Dermis microvascular lymphatic vessel endothelial cell (primary cell): ENCODE measurements around the gene DSCAML1. TPM values are rescaled to one million over a fixed set of nuclear protein-coding genes. Genes with fewer than 3 reads are reported as not detected.
A peak's percentile ranks its signal among the peaks of the same experiment; 100 is the strongest.

Source experiments
- DNase-seq, 2 donors: peaks; one replicate each; pipeline versions ENCODE4 v3.0.0 to v3.0.0-alpha.2; 2010; ENCODE audit warnings: low read depth in 2 of 2
- total RNA-seq: library from RNA; depleted of rRNA; stranded (reverse); fragments of >200 nt; gene quantifications from 2 replicates; pipeline ENCODE4 v1.2.1, GENCODE V29; 2014

The DSCAML1 gene
- total RNA-seq, 1 donor from 2014 or later, result not detected

GRCh38 chr11:117428856-117429229, 368.2 kb downstream of the DSCAML1 start:
- DNase-seq, result no peak

DNA sequence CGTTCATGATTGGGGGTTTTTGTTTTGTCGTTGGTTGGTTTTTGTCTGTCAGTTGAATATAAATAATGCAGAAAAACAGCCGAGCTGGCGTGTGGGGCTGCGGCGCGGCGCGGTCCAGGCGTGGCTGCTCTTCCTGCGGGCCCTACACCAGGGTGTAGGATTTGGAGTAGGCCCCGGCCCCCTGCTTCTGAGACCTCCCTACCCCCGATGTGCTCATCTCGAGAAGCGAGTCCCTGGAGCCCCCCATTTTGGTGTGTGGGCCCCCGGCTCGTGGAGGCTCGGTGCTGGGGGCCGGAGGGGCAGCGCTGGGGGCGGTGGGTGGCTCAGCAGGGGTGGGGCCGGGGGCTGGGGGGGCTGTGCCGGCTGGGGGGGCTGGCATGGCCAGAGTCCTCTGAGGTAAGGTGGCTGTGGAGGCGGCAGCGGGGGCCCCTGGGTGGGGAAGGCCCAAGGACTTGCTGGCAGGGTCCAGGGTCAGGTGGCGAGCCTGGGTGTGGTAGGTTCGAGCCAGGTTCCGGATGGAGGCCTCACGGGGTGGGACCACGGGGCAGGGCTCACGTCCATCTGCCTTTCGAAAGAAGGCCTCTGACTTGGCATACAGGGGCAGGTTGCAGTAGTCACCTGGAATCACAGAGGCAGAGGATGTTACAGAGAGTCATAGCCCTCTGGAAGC, 368.7 kb downstream of the DSCAML1 start:
- DNase-seq, result no peak

DNA sequence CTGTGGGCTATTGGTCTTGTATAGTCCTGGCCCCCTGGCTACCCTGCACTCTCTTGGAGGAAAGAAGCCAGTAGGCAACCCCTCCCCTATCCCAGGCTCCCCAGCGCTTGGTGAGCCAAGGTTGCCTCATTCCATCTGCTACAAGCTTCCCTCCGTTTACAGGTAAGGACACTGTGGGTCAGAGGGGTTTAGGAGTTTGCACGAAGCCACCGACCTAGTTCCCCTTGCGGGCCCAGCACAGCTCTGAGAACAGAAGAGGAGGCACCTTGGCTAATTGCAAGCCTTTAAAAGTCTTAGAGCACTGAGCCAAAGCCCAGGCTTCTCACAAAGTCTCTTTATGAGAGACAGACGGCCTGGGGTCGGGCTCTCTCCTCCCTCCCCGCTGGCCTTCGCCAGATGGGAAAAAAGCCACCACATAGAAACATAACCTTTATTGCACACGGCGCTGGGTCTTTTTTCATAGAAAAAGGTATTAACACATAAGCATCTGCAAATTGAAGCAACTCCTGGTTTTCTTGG, 369.6 kb downstream of the DSCAML1 start:
- DNase-seq, result no peak

- no peak for DNase-seq
These were observed 370.1 kb downstream of the DSCAML1 start for GRCh38 chr11:117426941-117427340.

GRCh38 chr11:117426297-117426685, 370.7 kb downstream of the DSCAML1 start:
- peak; percentile 16 to 51 for DNase-seq

GRCh38 chr11:117425679-117426296, 371.2 kb downstream of the DSCAML1 start:
- no peak for DNase-seq

GRCh38 chr11:117424781-117425180, 372.2 kb downstream of the DSCAML1 start:
- no peak for DNase-seq

GRCh38 chr11:117423046-117423575, 373.9 kb downstream of the DSCAML1 start:
- DNase-seq, result no peak

GRCh38 chr11:117421476-117421875, 375.5 kb downstream of the DSCAML1 start:
- no peak for DNase-seq

DNA sequence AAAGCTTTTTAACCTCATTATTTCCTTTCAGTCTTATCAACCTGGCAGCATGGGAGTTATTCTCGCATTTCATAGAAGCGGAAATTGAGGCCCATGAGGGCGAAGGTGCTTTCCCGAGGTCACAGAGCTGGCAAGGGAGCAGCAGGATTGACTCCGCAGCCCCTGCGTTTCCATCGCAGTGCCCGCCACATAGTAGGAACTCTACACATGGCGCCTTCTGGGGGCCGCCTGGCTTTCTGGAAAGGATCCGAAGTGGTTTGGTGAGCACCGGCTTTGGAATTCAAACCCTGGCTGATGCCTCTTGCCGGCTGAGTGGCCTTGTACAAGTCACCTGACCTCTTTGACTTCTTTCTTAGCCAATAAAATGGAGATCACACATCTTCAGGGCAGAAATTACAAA, 376.0 kb downstream of the DSCAML1 start:
- DNase-seq, result no peak

DNA sequence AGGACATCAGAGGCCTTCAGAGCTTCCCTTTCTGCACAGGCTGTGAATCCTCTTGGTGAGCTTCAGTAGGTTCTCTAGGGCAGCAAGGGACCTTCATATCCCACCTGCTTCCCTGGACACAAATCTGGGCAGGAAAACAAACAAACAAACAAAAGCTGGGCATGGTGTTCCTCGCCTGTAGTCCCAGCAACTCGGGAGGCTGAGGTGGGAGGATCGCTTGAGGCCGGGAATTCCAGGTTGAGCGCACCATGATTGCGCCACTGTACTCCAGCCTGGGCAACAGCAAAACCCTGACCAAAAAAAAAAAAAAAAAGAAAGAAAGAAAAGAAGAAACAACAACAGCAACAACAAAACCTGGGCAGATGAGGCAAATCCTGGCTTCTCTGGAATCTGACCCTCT, 376.4 kb downstream of the DSCAML1 start:
- no peak for DNase-seq

GRCh38 chr11:117420143-117420485, 376.9 kb downstream of the DSCAML1 start:
- no peak for DNase-seq

GRCh38 chr11:117419482-117420142, 377.4 kb downstream of the DSCAML1 start:
- DNase-seq, result no peak

DNA sequence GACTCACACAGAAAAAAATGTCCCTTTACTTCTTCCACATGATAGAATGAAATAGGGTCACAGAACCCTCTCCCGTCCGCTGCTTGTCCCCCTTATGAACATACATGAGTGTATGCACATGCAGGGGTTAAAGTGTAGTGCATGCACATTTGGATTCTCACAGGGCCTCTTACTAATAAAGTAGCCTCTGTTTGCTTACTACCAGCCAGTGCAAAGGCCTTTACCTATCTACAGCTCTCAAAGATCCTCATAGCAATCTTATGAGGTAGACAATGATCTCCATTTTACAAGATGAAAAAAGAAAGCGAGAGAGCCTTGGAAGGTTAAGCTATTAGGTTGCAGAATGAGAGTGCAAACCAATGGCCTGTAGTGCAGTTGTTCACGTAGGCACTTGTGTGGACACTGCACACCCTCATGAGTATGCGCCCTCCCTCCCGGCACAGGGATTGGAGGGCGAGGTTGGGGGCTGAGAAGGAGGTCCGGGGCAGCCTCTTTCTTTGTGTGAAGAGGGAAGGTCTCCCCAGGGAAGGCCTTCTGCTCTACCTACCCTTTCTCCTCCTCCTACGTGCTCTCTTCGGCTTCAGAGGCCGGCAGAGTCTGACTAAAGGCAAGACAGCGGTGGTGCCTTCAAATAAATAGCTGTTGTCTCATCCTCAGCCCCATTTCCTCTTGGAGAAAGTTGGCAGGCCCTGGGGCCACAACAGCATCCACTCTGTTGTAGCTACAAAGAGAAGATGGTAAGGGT, 378.1 kb downstream of the DSCAML1 start:
- DNase-seq, result no peak

DNA sequence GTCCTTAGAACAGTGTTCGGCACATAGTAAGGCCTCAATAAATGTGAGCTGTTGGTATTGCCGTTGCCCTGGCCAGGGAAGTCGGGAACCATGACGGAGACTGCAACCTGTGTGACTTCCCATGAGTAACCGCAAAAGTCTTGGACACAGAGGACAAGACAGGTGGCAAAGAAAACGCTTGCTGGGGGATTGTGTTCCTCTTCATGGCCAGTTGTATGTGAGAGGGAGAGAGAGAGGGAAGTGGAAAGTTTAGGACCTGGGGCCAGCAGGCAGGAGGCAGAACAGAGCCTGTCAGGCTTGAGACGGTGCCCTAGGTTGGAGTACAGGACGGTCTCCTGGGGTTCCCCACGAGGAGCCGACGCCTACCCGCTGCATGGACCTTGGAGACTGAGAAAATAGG, 379.2 kb downstream of the DSCAML1 start:
- no peak for DNase-seq

DNA sequence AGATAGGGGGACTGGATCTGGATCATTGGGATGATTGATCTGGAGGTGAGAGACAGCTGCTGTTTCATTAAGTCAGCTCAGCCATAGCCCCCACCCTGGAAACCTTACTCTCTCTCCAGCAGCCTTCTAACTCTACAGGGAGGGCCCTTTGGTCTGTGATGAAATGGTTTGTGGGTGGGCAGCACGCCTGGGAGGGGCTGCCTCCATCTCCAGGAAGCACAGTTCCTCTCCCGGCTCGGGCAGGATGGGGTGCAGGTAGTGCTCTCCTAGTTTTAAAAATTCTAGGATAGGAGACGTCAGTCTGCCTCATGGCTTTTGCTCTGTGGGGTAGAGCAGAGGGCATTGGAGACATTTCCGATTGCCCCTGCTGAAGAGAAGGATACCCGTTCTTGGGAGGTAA, 379.7 kb downstream of the DSCAML1 start:
- no peak for DNase-seq

- DNase-seq, result no peak
These were observed 381.6 kb downstream of the DSCAML1 start for GRCh38 chr11:117415358-117415896.

- DNase-seq, result no peak
These were observed 382.3 kb downstream of the DSCAML1 start for GRCh38 chr11:117414724-117415123.

GRCh38 chr11:117413616-117414015, 383.4 kb downstream of the DSCAML1 start:
- no peak for DNase-seq

- DNase-seq, result no peak
These were observed 384.3 kb downstream of the DSCAML1 start for GRCh38 chr11:117412653-117413275.

DNA sequence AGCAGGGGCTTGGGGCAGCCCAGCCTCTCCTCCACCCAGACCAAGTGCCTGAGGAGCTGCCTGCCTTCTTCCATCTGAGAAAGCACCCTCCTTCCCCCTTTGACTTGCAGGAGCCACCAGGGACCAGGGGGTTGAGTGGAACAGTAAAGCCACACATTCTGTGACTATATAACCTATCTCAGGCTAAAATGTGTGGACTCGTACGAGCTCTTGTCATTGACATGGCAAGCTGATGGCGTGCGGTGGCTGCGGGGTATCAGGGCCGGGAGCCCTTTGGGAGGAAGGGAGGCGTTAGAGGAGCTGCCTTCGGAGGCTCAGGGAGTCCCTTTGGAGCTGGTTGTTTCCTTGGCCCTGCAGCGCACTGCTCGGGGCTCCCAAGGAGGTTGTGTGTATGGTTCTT, 384.8 kb downstream of the DSCAML1 start:
- DNase-seq, result no peak
